Measurements from ENCODE around the gene SERPINB10. TPM values are rescaled to one million over a fixed set of nuclear protein-coding genes. Genes with fewer than 3 reads are reported as not detected.

Gene SERPINB10
- total RNA-seq, 1 experiment from 2014 or later: not detected

DNA sequence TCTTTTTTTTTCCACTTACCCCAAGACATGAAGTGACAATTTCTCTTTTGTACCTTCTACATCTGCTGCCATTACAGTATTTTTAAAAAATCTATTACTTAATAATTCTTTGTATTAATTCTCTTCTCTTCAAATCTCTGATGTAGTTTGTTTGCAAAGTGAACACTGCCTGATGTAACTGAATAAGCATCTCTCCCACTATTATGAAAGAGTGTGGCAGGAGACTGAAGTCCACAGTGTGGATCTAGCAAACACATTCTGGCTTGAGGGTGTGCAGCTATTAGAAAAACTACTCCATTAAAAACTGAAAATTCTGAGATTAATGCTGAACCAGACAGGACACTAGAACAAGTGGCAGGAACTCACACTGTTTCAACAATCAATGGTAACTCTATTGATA is 57.1 kb downstream of the SERPINB10 start:
- ChIA-PET POLR2A (no interaction called here), RAD21 (ENCODE audit: low non-redundant PET in 1 of 2, low total read pairs in 2 of 2, uncharacterized antibody in 2 of 2, unreplicated experiment in 2 of 2) (no interaction called here), CTCF (interaction anchor here (1.9 kb wide), 1 partner anchor 29 kb away, joined by 5 read pairs; no protein-coding TSS in a partner anchor)
- no peaks in the 10 kb centered on the region for H4K20me1 ChIP-seq (ENCODE audit: insufficient read depth)
- H3K4me2 ChIP-seq (ENCODE audit: low read length): no peak overlapping the region
- no TSS peak for BruUV-seq (replicated peaks)
- H3K9me2 ChIP-seq (ENCODE audit: insufficient read depth): no peaks in the 10 kb centered on the region
- intact Hi-C loops (cut with micrococcal nuclease): no loop called here
- H3K27me3 ChIP-seq (ENCODE audit: insufficient read depth, low read length): no peaks in the 10 kb centered on the region
- DNase-seq (ENCODE audit: low read depth, low spot score): no peak
- peaks cover 0 to 10% of the 10 kb centered on the region in 2 experiments; a peak in 3 of 4 replicates for H3K4me1 ChIP-seq (ENCODE audit: control insufficient read depth in 1 of 2, insufficient read depth in 2 of 2, low read length in 2 of 2)
- no peaks in the 10 kb centered on the region for H3K36me3 ChIP-seq (ENCODE audit: control insufficient read depth in 1 of 2, insufficient read depth in 2 of 2, low read length in 2 of 2)
- no peaks in the 10 kb centered on the region for H3K9me3 ChIP-seq (ENCODE audit: control insufficient read depth in 1 of 2, insufficient read depth in 1 of 2, low read depth in 1 of 2, low read length in 2 of 2)
- H3K79me2 ChIP-seq (ENCODE audit: insufficient read depth, low read length): no peaks in the 10 kb centered on the region
- no peak overlapping the region for H2AFZ ChIP-seq (ENCODE audit: low read depth, low read length, poor library complexity, severe bottlenecking)
- no peak for TF ChIP-seq CEBPB (IDR thresholded peaks at IDR 0.05; ENCODE audit: low read depth)
- TF ChIP-seq, protein P1, sequence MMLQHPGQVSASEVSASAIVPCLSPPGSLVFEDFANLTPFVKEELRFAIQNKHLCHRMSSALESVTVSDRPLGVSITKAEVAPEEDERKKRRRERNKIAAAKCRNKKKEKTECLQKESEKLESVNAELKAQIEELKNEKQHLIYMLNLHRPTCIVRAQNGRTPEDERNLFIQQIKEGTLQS (IDR thresholded peaks at IDR 0.05): no peak
- TF ChIP-seq SP1 (IDR thresholded peaks at IDR 0.05; ENCODE audit: low read depth): no peak
- no peak for TF ChIP-seq POLR2A (IDR thresholded peaks at IDR 0.05; ENCODE audit: borderline replicate concordance, extremely low read depth, insufficient read depth, insufficient read length)
- TF ChIP-seq, protein P2, sequence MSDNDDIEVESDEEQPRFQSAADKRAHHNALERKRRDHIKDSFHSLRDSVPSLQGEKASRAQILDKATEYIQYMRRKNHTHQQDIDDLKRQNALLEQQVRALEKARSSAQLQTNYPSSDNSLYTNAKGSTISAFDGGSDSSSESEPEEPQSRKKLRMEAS (IDR thresholded peaks at IDR 0.05): no peak
- no peak for TF ChIP-seq FOSL1 (IDR thresholded peaks at IDR 0.05; ENCODE audit: low read depth)
- TF ChIP-seq ELF1 (IDR thresholded peaks at IDR 0.05; ENCODE audit: borderline replicate concordance, low read depth): no peak
- TF ChIP-seq EGR1 (IDR thresholded peaks at IDR 0.05; ENCODE audit: low read depth): no peak
- TF ChIP-seq RAD21 (IDR thresholded peaks at IDR 0.05; ENCODE audit: low read depth): no peak
- no peak for TF ChIP-seq EZH2 (IDR thresholded peaks at IDR 0.05)
- TF ChIP-seq ZFX (IDR thresholded peaks at IDR 0.05): no peak
- TF ChIP-seq TCF7L2 (IDR thresholded peaks at IDR 0.05; ENCODE audit: borderline replicate concordance, extremely low read depth, insufficient read depth, insufficient read length): no peak
- no peak for TF ChIP-seq CBX3 (IDR thresholded peaks at IDR 0.05; ENCODE audit: low read depth)
- no peak overlapping the region for H3K4me3 ChIP-seq (replicated peaks in 1 of 2; ENCODE audit: low read depth in 1 of 2, low read length in 2 of 2)
- H3K27ac ChIP-seq (ENCODE audit: low read depth, low read length): no peak overlapping the region
- no peak for ATAC-seq
- H3K9ac ChIP-seq (ENCODE audit: low read length): no peak overlapping the region
